ENCODE measurements around the gene MRGPRE. TPM values are rescaled to one million over a fixed set of nuclear protein-coding genes. Genes with fewer than 3 reads are reported as not detected.
A peak's percentile ranks its signal among the peaks of the same experiment; 100 is the strongest.

Gene MRGPRE
- total and polyA plus RNA-seq, 4 donors, result 0.23 TPM; not detected in 3

- H3K36me3 ChIP-seq (ENCODE audit: control insufficient read depth in 4 of 4, insufficient read depth in 3 of 4, low read depth in 1 of 4, low read length in 3 of 4), result no peaks in the 10 kb centered on the region
- 82% methylated on average over 21 of the region's 21 CpGs for WGBS
- no peak for DNase-seq (ENCODE audit: low spot score)
- H3K4me1 ChIP-seq (ENCODE audit: control insufficient read depth in 4 of 4, insufficient read depth in 4 of 4, low read length in 3 of 4), result no peaks in the 10 kb centered on the region
- TF ChIP-seq GABPA (IDR thresholded peaks at IDR 0.05 in 1 of 2, conservative IDR thresholded peaks at IDR 0.05 in 1 of 2), result no peak
- no peak for TF ChIP-seq CTCF (IDR thresholded peaks at IDR 0.05; ENCODE audit: low read depth, low read length, missing input control)
- no peak overlapping the region for H3K9ac ChIP-seq (ENCODE audit: low read depth in 1 of 2, low read length in 2 of 2)
- H3K27ac ChIP-seq (ENCODE audit: low read depth in 1 of 2, low read length in 2 of 2), result no peak overlapping the region
- H3K27me3 ChIP-seq (ENCODE audit: control insufficient read depth in 4 of 4, insufficient read depth in 4 of 4, low read length in 3 of 4), result peaks cover 0 to 8% (median 0%) of the 10 kb centered on the region in 4 donors
- H3K9me3 ChIP-seq (ENCODE audit: control insufficient read depth in 4 of 4, low read length in 3 of 4), result no peaks in the 10 kb centered on the region
- H3K4me3 ChIP-seq (ENCODE audit: low read depth in 1 of 3, low read length in 3 of 3), result no peak overlapping the region
Observed at GRCh38 chr11:3232956-3233355, 739 bp upstream of the MRGPRE start.

GRCh38 chr11:3231550-3231850 lies 717 bp downstream of the MRGPRE start:
- Histone ChIP-seq H3K4me1 (ENCODE audit: control insufficient read depth in 4 of 4, insufficient read depth in 4 of 4, low read length in 3 of 4) (no peaks in the 10 kb centered on the region), H3K36me3 (ENCODE audit: control insufficient read depth in 4 of 4, insufficient read depth in 3 of 4, low read depth in 1 of 4, low read length in 3 of 4) (no peaks in the 10 kb centered on the region), H3K27ac (ENCODE audit: low read depth in 1 of 2, low read length in 2 of 2) (no peak overlapping the region), H3K9me3 (ENCODE audit: control insufficient read depth in 4 of 4, low read length in 3 of 4) (no peaks in the 10 kb centered on the region), H3K9ac (ENCODE audit: low read depth in 1 of 2, low read length in 2 of 2) (no peak overlapping the region), H3K4me3 (ENCODE audit: low read depth in 1 of 3, low read length in 3 of 3) (no peak overlapping the region), H3K27me3 (ENCODE audit: control insufficient read depth in 4 of 4, insufficient read depth in 4 of 4, low read length in 3 of 4) (peaks cover 0 to 8% (median 0%) of the 10 kb centered on the region in 4 donors)
- WGBS, result 60% methylated on average over 6 of the region's 6 CpGs
- no peak for TF ChIP-seq REST (IDR thresholded peaks at IDR 0.05)
- TF ChIP-seq TAF1 (conservative IDR thresholded peaks at IDR 0.05), result no peak
- no peak for TF ChIP-seq CTCF (IDR thresholded peaks at IDR 0.05; ENCODE audit: low read depth, low read length, missing input control)
- DNase-seq (ENCODE audit: low spot score), result no peak

GRCh38 chr11:3230636-3231549 lies 1.3 kb downstream of the MRGPRE start:
- H3K27ac ChIP-seq (ENCODE audit: low read depth in 1 of 2, low read length in 2 of 2), result no peak overlapping the region
- no peak overlapping the region for H3K4me3 ChIP-seq (ENCODE audit: low read depth in 1 of 3, low read length in 3 of 3)
- WGBS, result 62% methylated on average over 12 of the region's 12 CpGs
- peaks cover 0 to 8% (median 0%) of the 10 kb centered on the region in 4 donors for H3K27me3 ChIP-seq (ENCODE audit: control insufficient read depth in 4 of 4, insufficient read depth in 4 of 4, low read length in 3 of 4)
- no peaks in the 10 kb centered on the region for H3K4me1 ChIP-seq (ENCODE audit: control insufficient read depth in 4 of 4, insufficient read depth in 4 of 4, low read length in 3 of 4)
- DNase-seq (ENCODE audit: low spot score), result peak; percentile 39
- H3K9ac ChIP-seq (ENCODE audit: low read depth in 1 of 2, low read length in 2 of 2), result no peak overlapping the region
- no peak for TF ChIP-seq CTCF (IDR thresholded peaks at IDR 0.05; ENCODE audit: low read depth, low read length, missing input control)
- TF ChIP-seq GABPA (IDR thresholded peaks at IDR 0.05 in 1 of 2, conservative IDR thresholded peaks at IDR 0.05 in 1 of 2), result no peak
- no peak for TF ChIP-seq EGR1 (IDR thresholded peaks at IDR 0.05; ENCODE audit: low read depth in 2 of 2)
- no peak for TF ChIP-seq TAF1 (conservative IDR thresholded peaks at IDR 0.05)
- no peaks in the 10 kb centered on the region for H3K9me3 ChIP-seq (ENCODE audit: control insufficient read depth in 4 of 4, low read length in 3 of 4)
- H3K36me3 ChIP-seq (ENCODE audit: control insufficient read depth in 4 of 4, insufficient read depth in 3 of 4, low read depth in 1 of 4, low read length in 3 of 4), result no peaks in the 10 kb centered on the region
